ENCODE measurements around the gene UBE2C.
"Not testable (repeated sequence)": the region's sequence is repeated elsewhere in the genome, so short reads cannot be mapped to it uniquely, and the experiment has no call there.

Gene UBE2C

DNA sequence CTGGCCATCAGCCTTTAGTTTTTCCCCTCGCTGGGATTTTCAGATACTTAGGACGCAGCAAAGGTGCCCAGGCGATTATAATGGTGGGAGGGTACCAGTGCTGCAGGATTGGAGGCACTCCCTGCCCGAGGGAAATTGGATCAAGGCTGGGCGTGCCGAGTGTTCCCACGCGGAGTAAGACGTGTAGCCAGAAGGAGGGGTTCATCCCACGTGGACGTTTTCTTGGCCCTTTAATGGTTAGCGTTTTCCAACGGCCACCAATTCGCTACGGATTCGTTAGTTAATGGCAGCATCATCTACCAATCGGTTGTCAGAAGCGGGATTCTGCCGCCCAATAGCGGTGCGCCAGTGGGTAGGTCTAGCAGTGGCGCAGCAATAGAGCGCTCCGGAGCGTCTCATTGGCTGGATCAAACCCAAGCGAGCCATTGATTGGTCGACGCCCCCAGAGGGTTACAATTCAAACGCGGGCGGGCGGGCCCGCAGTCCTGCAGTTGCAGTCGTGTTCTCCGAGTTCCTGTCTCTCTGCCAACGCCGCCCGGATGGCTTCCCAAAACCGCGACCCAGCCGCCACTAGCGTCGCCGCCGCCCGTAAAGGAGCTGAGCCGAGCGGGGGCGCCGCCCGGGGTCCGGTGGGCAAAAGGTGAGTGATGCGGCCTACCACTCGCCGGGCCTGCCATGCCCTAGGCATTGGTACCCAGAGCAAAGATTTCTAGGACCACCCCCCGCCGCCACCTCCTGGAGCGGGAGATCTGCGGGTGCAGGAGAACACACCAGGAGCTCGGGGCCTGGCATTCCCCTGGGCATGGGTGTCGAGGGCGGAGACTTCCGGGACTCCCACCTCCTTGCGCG, at the start of gene UBE2C:
UBE2C (plus strand) TSS at position 488 of the 849 bp plus-strand sequence; CDS start at position 540, 52 bp downstream.
- Histone ChIP-seq H3K4me1 (ENCODE audit: low read length) (peaks cover 12% of the 10 kb centered on the region), H3K79me2 (ENCODE audit: low read length) (peaks cover 27% of the 10 kb centered on the region), H3K27ac (ENCODE audit: low read length) (peak within 1 kb of the TSS; percentile 79), H3K36me3 (replicated peaks; ENCODE audit: low read depth, low read length) (peaks cover 63% of the 10 kb centered on the region), H3K9ac (ENCODE audit: low read length) (peak within 1 kb of the TSS; percentile 95), H3K4me3 (ENCODE audit: low read length) (peak within 1 kb of the TSS; percentile 88), H2AFZ (ENCODE audit: low read depth, low read length) (peak within 1 kb of the TSS; percentile 60), H3K27me3 (ENCODE audit: low read depth, low read length) (no peaks in the 10 kb centered on the region), H4K20me1 (ENCODE audit: insufficient read depth, low read length) (peaks cover 13% of the 10 kb centered on the region; the same call in 1 of the 2 replicates), H3K4me2 (ENCODE audit: low read length) (peak within 1 kb of the TSS; percentile 94), H3K9me3 (ENCODE audit: insufficient read depth, low read length) (no peaks in the 10 kb centered on the region)
- TF ChIP-seq EZH2phosphoT487 (IDR thresholded peaks at IDR 0.05; ENCODE audit: low read depth), result no peak
- TF ChIP-seq, protein P1, sequence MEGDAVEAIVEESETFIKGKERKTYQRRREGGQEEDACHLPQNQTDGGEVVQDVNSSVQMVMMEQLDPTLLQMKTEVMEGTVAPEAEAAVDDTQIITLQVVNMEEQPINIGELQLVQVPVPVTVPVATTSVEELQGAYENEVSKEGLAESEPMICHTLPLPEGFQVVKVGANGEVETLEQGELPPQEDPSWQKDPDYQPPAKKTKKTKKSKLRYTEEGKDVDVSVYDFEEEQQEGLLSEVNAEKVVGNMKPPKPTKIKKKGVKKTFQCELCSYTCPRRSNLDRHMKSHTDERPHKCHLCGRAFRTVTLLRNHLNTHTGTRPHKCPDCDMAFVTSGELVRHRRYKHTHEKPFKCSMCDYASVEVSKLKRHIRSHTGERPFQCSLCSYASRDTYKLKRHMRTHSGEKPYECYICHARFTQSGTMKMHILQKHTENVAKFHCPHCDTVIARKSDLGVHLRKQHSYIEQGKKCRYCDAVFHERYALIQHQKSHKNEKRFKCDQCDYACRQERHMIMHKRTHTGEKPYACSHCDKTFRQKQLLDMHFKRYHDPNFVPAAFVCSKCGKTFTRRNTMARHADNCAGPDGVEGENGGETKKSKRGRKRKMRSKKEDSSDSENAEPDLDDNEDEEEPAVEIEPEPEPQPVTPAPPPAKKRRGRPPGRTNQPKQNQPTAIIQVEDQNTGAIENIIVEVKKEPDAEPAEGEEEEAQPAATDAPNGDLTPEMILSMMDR (IDR thresholded peaks at IDR 0.05; ENCODE audit: low read depth, low read length), result no peak

DNA sequence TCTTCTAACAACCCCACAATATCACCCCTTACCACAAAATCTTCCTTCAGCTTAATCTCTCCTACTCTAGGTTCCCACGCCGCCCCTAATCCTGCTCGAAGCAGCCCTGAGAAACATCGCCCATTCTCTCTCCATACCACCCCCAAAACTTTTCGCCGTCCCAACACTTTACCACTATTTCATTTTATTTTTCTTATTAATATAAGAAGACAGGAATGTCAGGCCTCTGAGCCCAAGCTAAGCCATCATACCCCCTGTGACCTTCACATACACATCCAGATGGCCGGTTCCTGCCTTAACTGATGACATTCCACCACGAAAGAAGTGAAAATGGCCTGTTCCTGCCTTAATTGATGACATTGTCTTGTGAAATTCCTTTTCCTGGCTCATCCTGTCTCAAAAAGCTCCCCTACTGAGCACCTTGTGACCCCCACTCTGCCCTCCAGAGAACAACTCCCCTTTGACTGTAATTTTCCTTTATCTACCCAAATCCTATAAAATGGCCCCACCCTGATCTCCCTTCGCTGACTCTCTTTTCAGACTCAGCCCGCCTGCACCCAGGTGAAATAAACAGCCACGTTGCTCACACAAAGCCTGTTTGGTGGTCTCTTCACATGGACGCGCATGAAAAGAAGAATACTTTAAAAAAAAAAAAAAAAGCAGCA, 47.7 kb upstream of the UBE2C start:
- H3K36me3 ChIP-seq (replicated peaks; ENCODE audit: low read depth, low read length); H4K20me1 ChIP-seq (ENCODE audit: insufficient read depth, low read length); H3K4me2 ChIP-seq (ENCODE audit: low read length); H3K4me3 ChIP-seq (ENCODE audit: low read length); H2AFZ ChIP-seq (ENCODE audit: low read depth, low read length); H3K27ac ChIP-seq (ENCODE audit: low read length); H3K79me2 ChIP-seq (ENCODE audit: low read length); H3K4me1 ChIP-seq (ENCODE audit: low read length); H3K9me3 ChIP-seq (ENCODE audit: insufficient read depth, low read length); H3K27me3 ChIP-seq (ENCODE audit: low read depth, low read length); H3K9ac ChIP-seq (ENCODE audit: low read length): not testable (repeated sequence)

DNA sequence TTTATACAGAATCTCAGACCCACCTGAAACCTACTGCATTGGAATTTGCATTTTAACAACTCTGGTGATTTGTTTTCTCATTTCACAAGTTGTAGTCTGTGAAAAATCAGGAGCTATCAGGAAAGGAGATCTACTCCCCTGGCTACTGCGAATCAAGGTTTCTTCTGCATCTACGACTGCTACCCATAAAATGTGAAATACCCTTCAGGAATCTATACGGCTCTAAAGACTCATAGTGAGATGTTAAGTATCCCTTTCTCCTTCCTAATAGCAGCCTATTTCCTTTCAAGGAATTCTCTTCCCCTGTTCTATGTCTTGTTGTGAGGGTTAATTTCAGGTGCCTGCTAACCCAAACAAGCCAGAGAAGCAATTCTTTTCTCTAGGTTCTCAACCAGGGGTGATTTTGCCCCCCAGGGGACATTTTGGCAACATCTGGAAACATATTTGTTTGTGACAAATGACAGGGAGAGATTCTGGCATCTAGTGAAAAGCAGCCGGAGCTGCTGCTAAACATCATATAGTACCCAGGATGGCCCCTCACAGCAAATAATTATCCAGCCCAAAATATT, 47.1 kb upstream of the UBE2C start:
- Histone ChIP-seq H3K27ac (ENCODE audit: low read length) (no peak overlapping the region), H4K20me1 (ENCODE audit: insufficient read depth, low read length) (no peaks in the 10 kb centered on the region), H3K4me3 (ENCODE audit: low read length) (no peak overlapping the region), H3K9ac (ENCODE audit: low read length) (no peak overlapping the region), H3K36me3 (replicated peaks; ENCODE audit: low read depth, low read length) (no peaks in the 10 kb centered on the region), H3K27me3 (ENCODE audit: low read depth, low read length) (peaks cover 9% of the 10 kb centered on the region; the same call in 1 of the 2 replicates), H3K9me3 (ENCODE audit: insufficient read depth, low read length) (no peaks in the 10 kb centered on the region), H3K4me1 (ENCODE audit: low read length) (peaks cover 6% of the 10 kb centered on the region), H3K79me2 (ENCODE audit: low read length) (no peaks in the 10 kb centered on the region), H3K4me2 (ENCODE audit: low read length) (0 out of 2 replicates have a peak overlapping the region, but pooled peaks have one; percentile 1), H2AFZ (ENCODE audit: low read depth, low read length) (no peak overlapping the region; the same call in 1 of the 2 replicates)
- no peak for TF ChIP-seq EZH2phosphoT487 (IDR thresholded peaks at IDR 0.05; ENCODE audit: low read depth)
- TF ChIP-seq, protein P1 (IDR thresholded peaks at IDR 0.05; ENCODE audit: low read depth, low read length), result no peak

DNA sequence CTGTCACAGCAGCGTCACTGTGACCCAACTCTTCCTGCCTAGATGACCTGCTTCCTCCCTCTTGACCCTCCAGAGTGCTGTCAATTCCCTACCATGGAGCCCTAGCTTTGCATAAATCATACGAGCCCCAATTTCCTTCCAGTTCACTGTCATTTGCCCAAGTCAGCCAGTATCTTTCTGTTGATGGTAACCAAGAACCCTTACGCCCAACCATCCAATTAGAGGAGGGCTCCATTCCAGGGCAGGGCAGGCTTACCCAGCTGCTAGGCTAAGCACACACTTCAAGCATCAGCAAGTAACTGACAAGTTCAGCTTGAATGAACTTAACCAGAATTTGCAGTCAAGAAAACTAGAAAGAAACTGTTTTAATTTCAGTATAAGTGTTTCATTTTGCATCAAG, 46.5 kb upstream of the UBE2C start:
- Histone ChIP-seq H2AFZ (ENCODE audit: low read depth, low read length) (no peak overlapping the region; the same call in 1 of the 2 replicates), H3K4me2 (ENCODE audit: low read length) (peak overlapping the region; percentile 1; the same call in 1 of the 2 replicates)

More for the DNA sequence above, 46.5 kb upstream of the UBE2C start:
- Histone ChIP-seq H3K4me3 (ENCODE audit: low read length) (no peak overlapping the region), H3K27ac (ENCODE audit: low read length) (no peak overlapping the region), H3K27me3 (ENCODE audit: low read depth, low read length) (peaks cover 6% of the 10 kb centered on the region; the same call in 1 of the 2 replicates), H3K4me1 (ENCODE audit: low read length) (peaks cover 8% of the 10 kb centered on the region), H3K9me3 (ENCODE audit: insufficient read depth, low read length) (no peaks in the 10 kb centered on the region), H3K79me2 (ENCODE audit: low read length) (no peaks in the 10 kb centered on the region), H3K36me3 (replicated peaks; ENCODE audit: low read depth, low read length) (no peaks in the 10 kb centered on the region), H3K9ac (ENCODE audit: low read length) (no peak overlapping the region), H4K20me1 (ENCODE audit: insufficient read depth, low read length) (no peaks in the 10 kb centered on the region)
- TF ChIP-seq, protein P1 (IDR thresholded peaks at IDR 0.05; ENCODE audit: low read depth, low read length), result no peak
- no peak for TF ChIP-seq EZH2phosphoT487 (IDR thresholded peaks at IDR 0.05; ENCODE audit: low read depth)
